PC-3 (cell line): ENCODE measurements around the gene MASP2.

Experiments
- CTCF ChIP-seq: fragments of 300-600 bp; sonication (generic); conservative IDR thresholded peaks from 2 replicates; pipeline ENCODE4 v1.5.1; 2017; ENCODE audit warnings: antibody characterized with exemption, low read depth, mild to moderate bottlenecking, low read length
- EZH2 ChIP-seq: fragments of 300-600 bp; sonication (generic); IDR thresholded peaks from one replicate; pipeline ENCODE4 v1.6.1; 2017; ENCODE audit warnings: antibody characterized with exemption, mild to moderate bottlenecking, low read length; ENCODE audit not compliant: unreplicated experiment

DNA sequence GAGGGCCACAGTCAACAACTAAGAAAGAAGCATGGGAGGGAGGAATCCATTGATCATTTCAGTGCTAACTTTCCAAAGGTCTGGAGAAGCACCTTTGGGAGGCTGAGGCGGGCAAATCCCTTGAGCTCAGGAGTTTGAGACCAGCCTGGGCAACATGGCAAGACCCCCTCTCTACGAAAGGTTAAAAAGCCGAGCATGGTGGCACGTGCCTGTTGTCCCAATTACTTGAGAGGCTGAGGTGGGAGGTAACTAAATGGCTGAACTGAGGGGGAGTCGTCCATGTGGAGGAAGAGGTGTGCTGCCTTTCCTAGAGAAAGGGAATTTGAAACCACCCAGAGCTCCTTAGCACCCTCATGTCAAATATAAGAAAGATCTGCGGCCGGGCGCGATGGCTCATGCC lies 16.2 kb downstream of the MASP2 start:
- no peak for TF ChIP-seq CTCF
- TF ChIP-seq EZH2: no peak
